Mesodermal cell (in vitro differentiated cells): ENCODE data around the gene PHIP.

Experiments
- H3K27ac ChIP-seq: 2 replicates; pipeline ENCODE4 v1.7.0; 2013; ENCODE audit warnings: mild to moderate bottlenecking, low read depth, low read length, moderate library complexity; ENCODE audit not compliant: severe bottlenecking
- H3K36me3 ChIP-seq: 2 replicates; pipeline ENCODE4 v1.7.1; 2013; ENCODE audit warnings: mild to moderate bottlenecking, low read length, moderate library complexity; ENCODE audit not compliant: control insufficient read depth, insufficient read depth
- H3K4me1 ChIP-seq: one replicate; pipeline ENCODE4 v1.7.1; 2013; ENCODE audit warnings: mild to moderate bottlenecking, low read length; ENCODE audit not compliant: insufficient read depth, control insufficient read depth, poor library complexity, severe bottlenecking
- H3K4me3 ChIP-seq: 2 replicates; pipeline ENCODE4 v1.7.0; 2013; ENCODE audit warnings: low read length, control low read depth, mild to moderate bottlenecking; ENCODE audit not compliant: insufficient read depth, poor library complexity, severe bottlenecking; ENCODE audit errors: extremely low read depth
- H3K9me3 ChIP-seq: 2 replicates; pipeline ENCODE4 v1.7.1; 2013; ENCODE audit warnings: mild to moderate bottlenecking, low read length, moderate library complexity; ENCODE audit not compliant: control insufficient read depth
- WGBS, 2 experiments: methylation state at CpG; one replicate each; pipeline ENCODE4 v1.1.5; 2013; ENCODE audit warnings: missing lambda C conversion rate in 2 of 2; ENCODE audit not compliant: insufficient coverage in 2 of 2; 5-methylcytosine and 5-hydroxymethylcytosine counted together

Gene PHIP

DNA sequence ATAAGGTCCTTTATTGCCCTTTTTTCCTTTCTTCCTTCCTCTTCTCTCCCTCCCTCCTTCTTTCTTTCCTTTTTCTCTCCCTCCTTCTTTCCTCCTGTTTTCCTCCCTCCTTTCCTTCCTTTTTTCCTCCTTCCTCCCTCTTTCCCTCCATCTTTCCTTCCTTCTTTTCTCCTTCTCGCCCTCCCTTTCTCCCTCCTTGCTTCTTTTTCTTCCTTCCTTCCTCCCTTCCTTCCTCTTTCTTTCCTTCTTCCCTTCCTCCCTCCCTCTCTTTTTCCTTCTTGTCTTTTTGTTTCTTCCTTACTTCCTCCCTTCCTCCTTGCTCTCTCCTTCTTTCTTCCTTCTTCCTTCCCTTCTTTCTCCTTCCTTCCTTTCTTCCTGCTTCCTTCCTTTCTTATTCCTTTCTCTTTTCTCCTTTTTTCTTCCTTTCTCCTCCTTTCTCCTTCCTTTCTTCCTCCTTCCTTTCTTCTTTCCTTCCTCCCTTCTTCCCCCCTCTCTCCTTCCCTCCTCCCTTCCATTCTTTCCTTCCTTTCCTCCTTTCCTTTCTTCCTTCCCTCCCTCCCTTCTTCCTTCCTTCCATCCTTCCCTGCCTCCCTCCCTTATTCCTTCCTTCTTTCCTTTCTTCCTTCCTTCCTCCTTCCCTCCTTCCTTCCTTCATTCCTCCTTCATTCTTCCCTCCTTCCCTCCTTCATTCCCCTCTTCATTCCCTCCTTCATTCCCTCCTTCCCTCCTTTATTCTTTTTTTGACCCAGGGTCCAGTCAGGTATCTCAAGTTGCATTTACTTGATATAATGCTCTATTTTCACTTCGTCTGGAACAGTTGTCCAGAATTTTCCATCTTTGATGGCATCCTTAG lies 11.7 kb upstream of the PHIP start:
- Histone ChIP-seq H3K27ac (no peak overlapping the region), H3K4me1 (no peaks in the 10 kb centered on the region), H3K4me3 (no peak overlapping the region), H3K9me3 (no peaks in the 10 kb centered on the region), H3K36me3 (no peaks in the 10 kb centered on the region)
- 83 to 90% methylated on average over 1 to 2 of the region's 2 CpGs for WGBS, 2 experiments

DNA sequence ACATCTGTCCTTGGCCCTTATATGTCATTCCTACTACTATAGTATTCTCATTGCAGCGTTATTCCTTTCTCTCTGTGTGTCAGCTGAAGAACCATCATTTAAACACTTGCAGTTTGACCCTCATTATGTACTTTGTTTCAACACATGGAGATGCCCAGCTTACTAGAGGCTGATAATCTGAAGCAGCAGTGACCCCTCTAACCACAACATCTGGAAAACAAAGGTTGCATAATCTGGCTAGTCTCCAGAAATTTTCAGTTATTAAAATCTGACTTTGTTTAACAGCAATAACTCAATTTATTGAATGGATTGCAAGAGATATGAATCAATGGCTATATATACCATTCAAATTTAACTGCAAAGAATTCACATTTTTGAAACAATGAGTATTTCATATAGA lies 6.6 kb upstream of the PHIP start:
- H3K27ac ChIP-seq = no peak overlapping the region
- no peaks in the 10 kb centered on the region for H3K4me1 ChIP-seq
- WGBS, 2 experiments = 100% methylated on average over 1 of the region's 1 CpG
- H3K4me3 ChIP-seq = no peak overlapping the region
- H3K9me3 ChIP-seq = no peaks in the 10 kb centered on the region
- no peaks in the 10 kb centered on the region for H3K36me3 ChIP-seq

DNA sequence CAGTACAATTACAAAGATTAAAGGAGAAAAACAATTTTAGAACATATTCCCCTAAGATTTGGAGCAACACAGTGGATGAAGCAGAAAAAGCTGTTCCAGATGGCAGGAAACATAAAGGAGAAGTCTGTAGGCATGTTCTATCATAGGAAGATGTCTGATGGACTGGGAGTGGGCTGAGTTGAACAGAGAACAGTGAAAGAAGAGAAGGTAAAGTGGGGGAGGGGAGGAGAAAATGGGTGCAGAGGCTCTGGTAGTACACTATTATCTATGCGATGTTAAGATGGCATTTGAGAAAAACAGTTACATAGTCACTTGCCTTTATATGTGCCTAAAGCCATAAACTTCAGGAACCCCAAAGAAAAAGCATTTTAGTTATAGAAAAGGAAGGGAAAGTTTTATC lies 4.2 kb upstream of the PHIP start:
- H3K27ac ChIP-seq = no peak overlapping the region
- no peaks in the 10 kb centered on the region for H3K36me3 ChIP-seq
- H3K4me3 ChIP-seq = no peak overlapping the region
- H3K9me3 ChIP-seq = no peaks in the 10 kb centered on the region
- no peaks in the 10 kb centered on the region for H3K4me1 ChIP-seq
- WGBS, 2 experiments = no CpG with 5 or more reads among the region's 1 CpG

DNA sequence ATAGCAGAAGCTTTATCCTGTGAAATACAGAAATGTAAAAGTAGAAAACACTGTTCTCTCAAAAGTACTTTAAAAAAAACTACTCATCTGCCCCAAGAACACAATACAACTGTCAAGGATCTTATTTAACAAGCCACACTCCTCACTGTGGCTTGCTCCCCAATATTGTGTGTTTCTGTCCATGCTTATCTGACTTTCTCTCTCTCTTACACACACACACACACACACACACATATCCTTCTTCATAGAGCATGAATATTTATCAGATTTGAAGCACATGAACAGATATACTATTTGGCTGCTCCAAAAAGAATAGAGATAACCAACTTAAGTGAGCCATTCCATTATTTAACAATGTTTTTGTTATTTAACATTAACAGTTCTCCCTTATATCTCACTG lies 3.6 kb upstream of the PHIP start:
- no peak overlapping the region for H3K27ac ChIP-seq
- no peaks in the 10 kb centered on the region for H3K36me3 ChIP-seq
- no peaks in the 10 kb centered on the region for H3K9me3 ChIP-seq
- H3K4me1 ChIP-seq = no peaks in the 10 kb centered on the region
- no peak overlapping the region for H3K4me3 ChIP-seq

DNA sequence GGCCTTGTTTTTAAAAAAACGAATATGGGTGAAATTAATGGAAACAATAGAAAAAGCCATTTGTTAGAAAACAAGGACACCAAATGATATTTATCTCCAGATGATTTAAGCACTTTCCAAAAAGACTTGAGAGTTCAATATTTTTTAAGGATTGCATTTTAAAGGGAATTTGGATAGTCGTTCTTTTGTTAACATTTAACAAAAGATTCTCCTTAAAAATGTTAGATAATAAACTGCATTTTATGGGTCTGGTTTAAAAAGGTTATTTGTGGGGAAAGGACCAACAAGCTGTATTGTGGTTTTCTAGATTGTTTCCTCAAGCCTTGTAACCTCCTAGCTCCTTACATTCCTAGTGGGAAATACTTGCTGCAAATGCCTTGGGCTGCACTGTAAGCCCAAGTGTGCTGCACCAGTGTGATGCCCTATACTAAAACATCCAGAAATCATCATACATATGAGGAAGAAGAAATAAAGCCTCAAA lies 1.5 kb upstream of the PHIP start:
- no CpG with 5 or more reads among the region's 2 CpGs for WGBS, 2 experiments
- Histone ChIP-seq H3K27ac (no peak overlapping the region), H3K4me3 (peak overlapping the region; percentile 69), H3K9me3 (no peaks in the 10 kb centered on the region), H3K36me3 (no peaks in the 10 kb centered on the region), H3K4me1 (no peaks in the 10 kb centered on the region)

DNA sequence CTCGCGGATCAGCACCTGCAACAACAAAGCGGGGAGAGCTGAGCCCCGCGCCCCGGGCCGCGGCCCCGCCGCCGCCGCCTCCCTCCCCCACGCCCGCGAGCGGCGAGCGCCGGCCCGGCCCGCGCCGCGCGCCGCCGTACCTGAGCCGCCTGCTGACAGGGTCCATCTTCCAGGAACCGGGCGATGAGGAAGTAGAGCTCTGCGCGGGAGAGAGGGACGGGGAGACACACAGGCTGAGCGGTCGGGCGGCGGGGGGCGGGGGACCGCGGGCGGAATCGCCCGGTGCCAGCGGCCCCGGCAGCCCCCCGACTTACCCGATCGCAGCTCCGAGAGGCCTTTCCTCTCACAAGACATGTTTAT lies 359 bp downstream of the PHIP start:
- Histone ChIP-seq H3K36me3 (peaks cover 2% of the 10 kb centered on the region), H3K4me3 (peak overlapping the region; percentile 69), H3K4me1 (no peaks in the 10 kb centered on the region), H3K27ac (peak overlapping the region; percentile 97), H3K9me3 (no peaks in the 10 kb centered on the region)
- 0% methylated on average over 18 to 37 of the region's 49 CpGs for WGBS, 2 experiments

DNA sequence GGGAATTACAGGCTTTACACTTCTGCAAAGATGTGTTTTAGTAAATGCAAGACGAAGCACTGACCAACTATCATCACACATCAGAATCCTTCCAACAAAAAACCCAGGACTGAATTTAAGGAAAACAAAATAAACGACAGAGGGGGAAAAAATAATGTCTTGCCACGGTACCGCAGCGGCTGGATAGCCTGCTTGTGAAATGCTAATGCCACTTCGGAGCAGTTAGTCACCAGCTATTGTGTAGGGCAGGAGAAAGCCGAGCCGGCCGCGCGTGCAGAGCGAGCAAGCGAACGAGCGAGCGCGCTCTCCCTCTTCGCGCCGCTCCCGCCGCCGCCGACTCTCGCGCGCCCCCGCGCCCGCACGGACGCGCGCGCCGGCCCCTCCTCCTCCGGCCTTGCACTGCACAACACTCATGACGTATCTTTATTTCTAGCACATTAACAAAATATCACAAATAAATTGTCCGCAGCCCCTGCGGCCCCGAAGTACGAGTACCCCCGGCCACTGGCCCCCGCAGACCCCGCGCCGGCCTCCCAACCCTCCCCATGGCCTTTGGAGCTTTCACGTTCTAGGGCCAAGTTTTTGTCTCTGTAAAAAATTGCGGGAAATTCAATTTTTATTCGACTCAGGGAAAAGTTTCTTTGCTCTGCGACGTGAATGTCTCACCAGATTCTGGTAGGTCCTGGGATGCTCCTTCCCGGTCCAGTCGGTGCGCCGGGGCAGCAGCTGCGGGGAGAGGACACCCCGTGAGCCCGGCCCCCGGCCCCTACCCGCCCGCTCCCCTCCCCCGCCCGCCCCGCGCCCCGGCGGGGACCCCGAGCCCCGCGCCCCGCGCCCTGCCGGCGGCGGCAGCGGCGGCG lies 1.0 kb downstream of the PHIP start:
- 0% methylated on average over 38 of the region's 79 CpGs for WGBS, 2 experiments

DNA sequence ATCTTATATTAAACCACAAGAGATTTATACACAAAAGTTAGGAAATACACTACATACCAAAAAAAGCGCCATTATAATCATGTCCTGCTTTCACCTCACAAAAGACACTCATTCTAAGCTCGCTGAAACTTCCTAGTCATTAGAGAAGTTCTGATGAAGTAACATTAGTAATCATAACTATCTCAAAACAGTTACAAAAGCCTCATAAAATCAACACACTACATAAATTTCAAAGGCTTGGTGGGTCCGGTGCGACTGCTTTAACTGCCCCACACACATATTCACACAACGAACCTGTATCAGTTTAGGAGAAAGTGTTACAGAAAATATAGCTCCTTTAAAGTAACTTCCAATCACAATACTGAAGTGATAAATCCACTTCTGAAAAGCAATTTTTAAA lies 1.9 kb downstream of the PHIP start:
- Histone ChIP-seq H3K36me3 (peaks cover 10% of the 10 kb centered on the region), H3K4me3 (peak overlapping the region; percentile 75), H3K9me3 (no peaks in the 10 kb centered on the region), H3K27ac (peak overlapping the region; percentile 19), H3K4me1 (no peaks in the 10 kb centered on the region)
- WGBS, 2 experiments = 0% methylated on average over 1 of the region's 5 CpGs; no CpG with 5 or more reads in 1 of the 2 experiments

More for the DNA sequence above, 1.0 kb downstream of the PHIP start:
- Histone ChIP-seq H3K27ac (peak overlapping the region; percentile 84), H3K36me3 (peaks cover 9% of the 10 kb centered on the region), H3K4me3 (peak overlapping the region; percentile 75), H3K9me3 (no peaks in the 10 kb centered on the region), H3K4me1 (no peaks in the 10 kb centered on the region)

DNA sequence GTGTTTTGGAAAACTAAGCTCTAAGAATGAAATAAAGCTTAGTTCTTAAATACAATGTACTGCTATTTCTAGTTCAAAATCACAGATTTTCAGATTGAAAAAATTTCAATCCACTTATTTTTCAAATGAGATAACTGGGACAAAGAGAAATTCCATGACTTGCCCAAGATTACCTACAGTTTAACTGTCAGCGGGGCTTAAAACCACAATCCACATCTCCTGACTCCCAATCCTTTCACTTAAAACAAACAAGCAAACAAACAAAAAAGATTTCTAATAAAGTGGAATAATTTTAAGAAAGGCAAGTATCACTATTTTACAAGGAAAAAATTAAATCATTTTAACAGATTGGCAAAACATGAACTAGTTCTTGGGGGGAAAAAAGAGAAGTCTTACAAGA lies 4.2 kb downstream of the PHIP start:
- no CpG with 5 or more reads among the region's 1 CpG for WGBS, 2 experiments
- Histone ChIP-seq H3K4me1 (no peaks in the 10 kb centered on the region), H3K27ac (no peak overlapping the region), H3K4me3 (no peak overlapping the region), H3K36me3 (peaks cover 15% of the 10 kb centered on the region), H3K9me3 (no peaks in the 10 kb centered on the region)

DNA sequence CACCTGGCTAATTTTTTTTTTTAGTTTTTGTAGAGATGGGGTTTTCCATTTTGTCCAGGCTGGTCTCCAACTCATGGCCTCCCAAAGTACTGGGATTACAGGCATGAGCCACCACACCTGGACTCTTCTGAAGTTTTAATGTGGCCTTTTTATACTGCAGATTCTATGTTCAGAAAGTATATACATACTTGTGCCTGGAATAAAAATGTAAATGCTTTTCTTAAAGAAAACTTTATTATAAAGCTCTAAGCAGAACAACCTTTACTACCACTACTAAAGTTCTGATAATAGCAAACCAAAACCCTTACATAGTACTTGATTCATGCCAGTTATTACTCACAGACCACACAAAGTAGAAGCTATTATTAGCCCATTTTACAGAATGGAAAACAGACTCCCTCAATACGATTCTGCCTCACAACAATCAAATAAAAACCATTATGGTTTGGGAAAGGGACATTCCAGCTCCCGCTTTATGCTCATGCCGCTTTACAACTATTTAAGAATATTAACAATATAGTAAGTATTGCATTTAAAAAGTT lies 5.3 kb downstream of the PHIP start:
- H3K36me3 ChIP-seq = peaks cover 15% of the 10 kb centered on the region
- WGBS, 2 experiments = no CpG with 5 or more reads among the region's 3 CpGs

More for the DNA sequence above, 5.3 kb downstream of the PHIP start:
- Histone ChIP-seq H3K27ac (no peak overlapping the region), H3K4me1 (peaks cover 4% of the 10 kb centered on the region), H3K9me3 (no peaks in the 10 kb centered on the region), H3K4me3 (no peak overlapping the region)
